Stimulated activated CD4-positive, alpha-beta T cell treated with anti-CD3 and anti-CD28 coated beads, Interleukin-2, amount 100 ng/mL, for 48 hours (primary cell): ENCODE data around the gene ZNF407.

ENCODE experiments used
- DNase-seq, 2 donors: peaks; one replicate each; pipeline ENCODE4 v3.0.0-alpha.2; 2020

The ZNF407 gene

GRCh38 chr18:74982946-74983635 lies 385.4 kb downstream of the ZNF407 start:
- no peak for DNase-seq

GRCh38 chr18:74989134-74989533 lies 391.5 kb downstream of the ZNF407 start:
- DNase-seq = no peak

- DNase-seq = no peak
Observed at GRCh38 chr18:74990563-74991081, 393.0 kb downstream of the ZNF407 start.

GRCh38 chr18:74994502-74995418 lies 397.1 kb downstream of the ZNF407 start:
- DNase-seq = no peak

GRCh38 chr18:74995419-74995736 lies 397.7 kb downstream of the ZNF407 start:
- DNase-seq = no peak

GRCh38 chr18:74996055-74996454 lies 398.4 kb downstream of the ZNF407 start:
- no peak for DNase-seq

- DNase-seq = no peak
Observed at GRCh38 chr18:74996996-74997395, 399.3 kb downstream of the ZNF407 start.

- no peak for DNase-seq
Observed at GRCh38 chr18:75000920-75001319, 403.2 kb downstream of the ZNF407 start.

- no peak for DNase-seq
Observed at GRCh38 chr18:75003039-75003438, 405.4 kb downstream of the ZNF407 start.

- DNase-seq = no peak
Observed at GRCh38 chr18:75003764-75004690, 406.4 kb downstream of the ZNF407 start.

GRCh38 chr18:75005626-75006025 lies 408.0 kb downstream of the ZNF407 start:
- no peak for DNase-seq

- DNase-seq = no peak
Observed at GRCh38 chr18:75008186-75008585, 410.5 kb downstream of the ZNF407 start.

GRCh38 chr18:75009296-75009695 lies 411.6 kb downstream of the ZNF407 start:
- DNase-seq = no peak

- DNase-seq = no peak
Observed at GRCh38 chr18:75009878-75010277, 412.2 kb downstream of the ZNF407 start.

GRCh38 chr18:75010278-75010677 lies 412.6 kb downstream of the ZNF407 start:
- DNase-seq = no peak

- no peak for DNase-seq
Observed at GRCh38 chr18:75010689-75011088, 413.0 kb downstream of the ZNF407 start.

- no peak for DNase-seq
Observed at GRCh38 chr18:75016025-75016717, 418.5 kb downstream of the ZNF407 start.

- DNase-seq = no peak
Observed at GRCh38 chr18:75023473-75023872, 425.8 kb downstream of the ZNF407 start.

- DNase-seq = no peak
Observed at GRCh38 chr18:75024871-75025270, 427.2 kb downstream of the ZNF407 start.

- DNase-seq = no peak
Observed at GRCh38 chr18:75025573-75025972, 427.9 kb downstream of the ZNF407 start.

GRCh38 chr18:75029481-75029880 lies 431.8 kb downstream of the ZNF407 start:
- DNase-seq = no peak

GRCh38 chr18:75031717-75032317 lies 434.1 kb downstream of the ZNF407 start:
- DNase-seq = no peak
